GM18505 (cell line): ENCODE results near the gene KRT17.
A peak's percentile ranks its signal among the peaks of the same experiment; 100 is the strongest.

ENCODE experiments used
- ATAC-seq: cut with Tn5 transposase; IDR thresholded peaks from one replicate; pipeline ENCODE4 v1.9.1; 2021; ENCODE audit not compliant: unreplicated experiment
- POLR2A ChIP-seq: IDR thresholded peaks from 4 replicates; pipeline ENCODE4 v1.6.1; 2011; ENCODE audit warnings: borderline replicate concordance; ENCODE audit not compliant: insufficient read depth, insufficient read length; ENCODE audit errors: extremely low read depth

Gene KRT17

GRCh38 chr17:41624208-41625101, at the start of gene KRT17:
Gene KRT17, minus strand, starts transcription at chr17:41624575. Its CDS starts 66 bp downstream, at chr17:41624509.
- no peak for ATAC-seq
- TF ChIP-seq POLR2A: no peak

GRCh38 chr17:41672153-41672552, 47.8 kb upstream of the KRT17 start:
- no peak for TF ChIP-seq POLR2A

GRCh38 chr17:41667280-41668041, 43.1 kb upstream of the KRT17 start:
- ATAC-seq: no peak
- TF ChIP-seq POLR2A: no peak

More at GRCh38 chr17:41672153-41672552, 47.8 kb upstream of the KRT17 start:
- ATAC-seq: no peak

- peak; percentile 50 for TF ChIP-seq POLR2A
- peak; percentile 34 for ATAC-seq
Observed at GRCh38 chr17:41666708-41667279, 42.4 kb upstream of the KRT17 start.

- ATAC-seq: peak; percentile 31
- TF ChIP-seq POLR2A: no peak
Observed at GRCh38 chr17:41666237-41666641, 41.9 kb upstream of the KRT17 start.

GRCh38 chr17:41665566-41666236, 41.3 kb upstream of the KRT17 start:
- ATAC-seq: peak; percentile 58
- TF ChIP-seq POLR2A: peak; percentile 58

GRCh38 chr17:41664587-41665565, 40.5 kb upstream of the KRT17 start:
- no peak for TF ChIP-seq POLR2A
- ATAC-seq: no peak

GRCh38 chr17:41664172-41664457, 39.7 kb upstream of the KRT17 start:
- ATAC-seq: no peak
- no peak for TF ChIP-seq POLR2A

- ATAC-seq: no peak
- no peak for TF ChIP-seq POLR2A
Observed at GRCh38 chr17:41663451-41664171, 39.2 kb upstream of the KRT17 start.

GRCh38 chr17:41660221-41660711, 35.9 kb upstream of the KRT17 start:
- no peak for ATAC-seq
- TF ChIP-seq POLR2A: no peak

- TF ChIP-seq POLR2A: no peak
- ATAC-seq: no peak
Observed at GRCh38 chr17:41659427-41660212, 35.2 kb upstream of the KRT17 start.
